Measurements from ENCODE around the gene ZDHHC1. TPM values are rescaled to one million over a fixed set of nuclear protein-coding genes. Genes with fewer than 3 reads are reported as not detected.

The ZDHHC1 gene
- total RNA-seq, 2 donors from 2014 or later, result 8.4 to 10.6 TPM

DNA sequence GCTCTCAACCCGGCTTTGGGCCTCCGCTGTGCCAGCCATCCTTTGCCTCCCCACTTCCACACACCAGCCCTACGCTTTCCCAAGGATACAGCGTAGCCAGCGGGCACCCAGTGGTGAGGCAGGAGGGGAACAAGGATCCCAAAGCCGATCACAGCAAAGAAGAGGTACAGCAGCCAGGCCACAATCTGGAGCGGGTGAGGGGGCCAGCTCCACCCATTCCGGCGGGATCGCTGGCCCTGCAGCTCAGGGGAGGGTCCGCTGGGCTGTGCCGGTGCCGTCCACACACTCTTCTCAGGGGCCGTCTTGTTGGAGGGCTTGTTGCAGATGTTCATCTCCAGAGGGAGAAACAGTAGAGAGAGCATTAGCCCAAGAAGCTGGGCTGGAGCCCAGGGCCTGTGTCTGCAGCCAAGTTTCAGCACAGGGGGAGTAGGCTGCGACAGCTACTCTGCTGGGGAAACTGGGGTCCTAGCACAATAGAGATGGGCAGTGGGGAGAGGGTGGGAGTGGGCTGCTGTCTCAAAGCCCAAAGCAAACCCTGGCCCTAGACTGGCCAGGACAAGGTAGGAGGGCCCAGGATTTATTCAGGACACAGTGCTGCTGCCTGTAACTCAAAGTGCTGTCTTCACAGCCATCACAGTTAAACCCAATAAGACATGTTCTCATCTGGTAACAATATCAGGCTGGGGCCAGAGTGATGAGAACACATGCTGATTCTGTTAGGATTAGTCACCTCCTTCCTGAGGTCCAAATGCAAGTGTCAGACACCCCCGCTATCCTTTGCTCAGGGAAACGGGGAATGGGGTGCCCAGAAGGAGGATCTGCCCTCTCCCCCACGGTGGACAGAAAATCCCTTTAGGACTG lies 9.9 kb downstream of the ZDHHC1 start:
- peak overlapping the region; percentile 5 for H3K27ac ChIP-seq (ENCODE audit: low read depth, low read length)

DNA sequence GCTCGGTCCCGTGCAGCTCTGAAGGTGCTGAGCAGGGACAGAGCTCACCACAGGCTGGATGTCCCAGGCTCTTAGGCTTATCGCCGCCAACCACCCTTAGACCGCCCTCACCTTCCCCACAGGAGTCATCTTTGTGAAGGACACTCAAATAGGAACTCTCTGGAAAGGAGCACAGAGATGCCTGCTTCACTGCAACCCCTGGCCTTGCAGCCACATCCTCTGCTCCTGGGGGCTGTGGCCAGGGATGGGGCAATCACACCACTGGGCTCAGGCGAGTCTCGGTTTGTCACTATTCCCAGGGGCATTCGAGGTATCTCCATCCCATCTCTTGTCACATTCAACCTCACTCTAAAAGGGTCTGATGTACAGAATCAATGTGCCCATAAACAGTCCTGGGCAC lies 10.9 kb downstream of the ZDHHC1 start:
- Histone ChIP-seq H3K27ac (ENCODE audit: low read depth, low read length) (no peak overlapping the region), H3K4me3 (ENCODE audit: low read length) (no peak overlapping the region), H3K36me3 (ENCODE audit: control insufficient read depth, insufficient read depth, low read length) (no peaks in the 10 kb centered on the region), H3K9ac (ENCODE audit: extremely low read depth, low read length, poor library complexity, severe bottlenecking) (no peak overlapping the region), H3K4me1 (ENCODE audit: control insufficient read depth, insufficient read depth, low read length) (peaks cover 6% of the 10 kb centered on the region), H3K27me3 (ENCODE audit: control insufficient read depth, insufficient read depth, low read length, poor library complexity, severe bottlenecking) (no peaks in the 10 kb centered on the region), H3K9me3 (ENCODE audit: control insufficient read depth, low read length) (no peaks in the 10 kb centered on the region)
- H3K36me3 Mint-ChIP-seq (ENCODE audit: low read depth), result no peaks in the 10 kb centered on the region
- H3K9me3 Mint-ChIP-seq, result no peaks in the 10 kb centered on the region
- 91 to 100% methylated on average over 3 to 8 of the region's 8 CpGs for WGBS, 2 experiments (ENCODE audit: insufficient coverage in 1 of 2, insufficient read length in 1 of 2)
- TF ChIP-seq, protein P1, sequence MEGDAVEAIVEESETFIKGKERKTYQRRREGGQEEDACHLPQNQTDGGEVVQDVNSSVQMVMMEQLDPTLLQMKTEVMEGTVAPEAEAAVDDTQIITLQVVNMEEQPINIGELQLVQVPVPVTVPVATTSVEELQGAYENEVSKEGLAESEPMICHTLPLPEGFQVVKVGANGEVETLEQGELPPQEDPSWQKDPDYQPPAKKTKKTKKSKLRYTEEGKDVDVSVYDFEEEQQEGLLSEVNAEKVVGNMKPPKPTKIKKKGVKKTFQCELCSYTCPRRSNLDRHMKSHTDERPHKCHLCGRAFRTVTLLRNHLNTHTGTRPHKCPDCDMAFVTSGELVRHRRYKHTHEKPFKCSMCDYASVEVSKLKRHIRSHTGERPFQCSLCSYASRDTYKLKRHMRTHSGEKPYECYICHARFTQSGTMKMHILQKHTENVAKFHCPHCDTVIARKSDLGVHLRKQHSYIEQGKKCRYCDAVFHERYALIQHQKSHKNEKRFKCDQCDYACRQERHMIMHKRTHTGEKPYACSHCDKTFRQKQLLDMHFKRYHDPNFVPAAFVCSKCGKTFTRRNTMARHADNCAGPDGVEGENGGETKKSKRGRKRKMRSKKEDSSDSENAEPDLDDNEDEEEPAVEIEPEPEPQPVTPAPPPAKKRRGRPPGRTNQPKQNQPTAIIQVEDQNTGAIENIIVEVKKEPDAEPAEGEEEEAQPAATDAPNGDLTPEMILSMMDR (conservative IDR thresholded peaks at IDR 0.05), result no peak
- H3K4me1 Mint-ChIP-seq, result peaks cover 19% of the 10 kb centered on the region
- peak overlapping the region; percentile 39 for H3K27ac Mint-ChIP-seq
- H3K4me3 Mint-ChIP-seq, result no peak overlapping the region
- H3K27me3 Mint-ChIP-seq (ENCODE audit: insufficient read depth), result peaks cover 14% of the 10 kb centered on the region
- no peak for DNase-seq

More for the DNA sequence above, 9.9 kb downstream of the ZDHHC1 start:
- no peaks in the 10 kb centered on the region for H3K9me3 Mint-ChIP-seq
- Histone ChIP-seq H3K27me3 (ENCODE audit: control insufficient read depth, insufficient read depth, low read length, poor library complexity, severe bottlenecking) (no peaks in the 10 kb centered on the region), H3K4me1 (ENCODE audit: control insufficient read depth, insufficient read depth, low read length) (peaks cover 6% of the 10 kb centered on the region), H3K36me3 (ENCODE audit: control insufficient read depth, insufficient read depth, low read length) (no peaks in the 10 kb centered on the region), H3K4me3 (ENCODE audit: low read length) (no peak overlapping the region), H3K9ac (ENCODE audit: extremely low read depth, low read length, poor library complexity, severe bottlenecking) (no peak overlapping the region), H3K9me3 (ENCODE audit: control insufficient read depth, low read length) (no peaks in the 10 kb centered on the region)
- peaks cover 12% of the 10 kb centered on the region for H3K27me3 Mint-ChIP-seq (ENCODE audit: insufficient read depth)
- no peak for DNase-seq
- peaks cover 19% of the 10 kb centered on the region for H3K4me1 Mint-ChIP-seq
- TF ChIP-seq, protein P1 (conservative IDR thresholded peaks at IDR 0.05), result no peak
- H3K27ac Mint-ChIP-seq, result no peak overlapping the region
- no peak overlapping the region for H3K4me3 Mint-ChIP-seq
- WGBS, 2 experiments (ENCODE audit: insufficient coverage in 1 of 2, insufficient read length in 1 of 2), result 89 to 90% methylated on average over 4 to 18 of the region's 18 CpGs
- no peaks in the 10 kb centered on the region for H3K36me3 Mint-ChIP-seq (ENCODE audit: low read depth)

DNA sequence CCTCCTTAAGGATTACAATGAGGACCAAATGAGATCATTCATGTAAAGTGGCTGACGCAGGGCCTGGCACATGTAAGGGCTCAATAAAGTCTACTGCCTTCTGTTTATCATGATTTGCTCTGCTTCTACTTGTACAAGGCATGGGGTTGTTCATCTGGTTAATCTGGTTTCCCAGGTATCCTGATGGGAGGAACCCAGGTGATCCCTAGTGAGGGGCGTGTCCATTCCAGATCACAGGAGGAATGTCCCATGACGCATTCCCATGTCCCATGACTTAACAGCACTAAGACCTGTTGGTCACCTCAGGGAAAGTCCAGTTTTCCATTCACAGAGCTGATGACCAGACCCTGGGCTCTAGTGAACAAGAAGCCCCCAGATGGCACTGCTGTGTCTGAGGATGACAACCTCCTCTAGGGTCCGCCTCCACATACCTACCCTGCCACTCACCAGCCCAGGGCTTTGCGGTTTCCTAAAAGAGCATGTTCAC lies 11.5 kb downstream of the ZDHHC1 start:
- no peak for DNase-seq
- H3K27ac ChIP-seq (ENCODE audit: low read depth, low read length), result no peak overlapping the region
- H3K4me1 ChIP-seq (ENCODE audit: control insufficient read depth, insufficient read depth, low read length), result peaks cover 6% of the 10 kb centered on the region
- H3K36me3 Mint-ChIP-seq (ENCODE audit: low read depth), result no peaks in the 10 kb centered on the region
- H3K9me3 Mint-ChIP-seq, result no peaks in the 10 kb centered on the region
- H3K4me3 ChIP-seq (ENCODE audit: low read length), result no peak overlapping the region
- 93 to 100% methylated on average over 3 to 5 of the region's 5 CpGs for WGBS, 2 experiments (ENCODE audit: insufficient coverage in 1 of 2, insufficient read length in 1 of 2)
- H3K9me3 ChIP-seq (ENCODE audit: control insufficient read depth, low read length), result no peaks in the 10 kb centered on the region
- H3K4me3 Mint-ChIP-seq, result no peak overlapping the region
- H3K27me3 ChIP-seq (ENCODE audit: control insufficient read depth, insufficient read depth, low read length, poor library complexity, severe bottlenecking), result no peaks in the 10 kb centered on the region
- peaks cover 19% of the 10 kb centered on the region for H3K4me1 Mint-ChIP-seq
- H3K36me3 ChIP-seq (ENCODE audit: control insufficient read depth, insufficient read depth, low read length), result no peaks in the 10 kb centered on the region
- H3K27ac Mint-ChIP-seq, result peak overlapping the region; percentile 39
- no peak overlapping the region for H3K9ac ChIP-seq (ENCODE audit: extremely low read depth, low read length, poor library complexity, severe bottlenecking)
- H3K27me3 Mint-ChIP-seq (ENCODE audit: insufficient read depth), result peaks cover 14% of the 10 kb centered on the region
- TF ChIP-seq, protein P1 (conservative IDR thresholded peaks at IDR 0.05), result no peak

Data from endodermal cell (in vitro differentiated cells).